Small intestine (tissue), 7 donors: ENCODE data around the gene ALDH18A1. TPM values are rescaled to one million over a fixed set of nuclear protein-coding genes. Genes with fewer than 3 reads are reported as not detected.
"Not testable (repeated sequence)": the region's sequence is repeated elsewhere in the genome, so short reads cannot be mapped to it uniquely, and the experiment has no call there.

ENCODE experiments used
- DNase-seq, 2 donors: peaks; one replicate each; pipeline versions ENCODE4 v3.0.0 to v3.0.0-alpha.2; 2013
- FAIRE-seq: peaks from 2 replicates; lab custom pipeline; 2012; peaks lifted over from hg19 to GRCh38; lab: Jason Lieb, UNC
- H3K27ac ChIP-seq, 3 donors: one replicate each; pipeline ENCODE4 v1.5.1; 2013; ENCODE audit warnings: low read length in 2 of 3, mild to moderate bottlenecking in 2 of 3, control low read depth in 1 of 3, inconsistent platforms in 1 of 3, low read depth in 1 of 3, moderate library complexity in 1 of 3
- H3K27me3 ChIP-seq, 3 donors: one replicate each; pipeline ENCODE4 v1.6.1; 2013; ENCODE audit warnings: low read length in 3 of 3, inconsistent platforms in 1 of 3; ENCODE audit not compliant: control insufficient read depth in 3 of 3, insufficient read depth in 3 of 3
- H3K36me3 ChIP-seq, 3 donors: one replicate each; pipeline ENCODE4 v1.6.1; 2013; ENCODE audit warnings: low read length in 3 of 3, inconsistent platforms in 1 of 3, low read depth in 1 of 3, mild to moderate bottlenecking in 1 of 3, moderate library complexity in 1 of 3; ENCODE audit not compliant: control insufficient read depth in 3 of 3, insufficient read depth in 2 of 3
- H3K4me1 ChIP-seq, 3 donors: one replicate each; pipeline ENCODE4 v1.6.1; 2013; ENCODE audit warnings: low read length in 2 of 3, inconsistent platforms in 1 of 3, low read depth in 1 of 3, mild to moderate bottlenecking in 1 of 3, moderate library complexity in 1 of 3; ENCODE audit not compliant: control insufficient read depth in 3 of 3, insufficient read depth in 2 of 3
- H3K4me3 ChIP-seq, 3 donors: one replicate each; pipeline ENCODE4 v1.5.1; 2013; ENCODE audit warnings: low read length in 3 of 3, control low read depth in 1 of 3, inconsistent platforms in 1 of 3, low read depth in 1 of 3, mild to moderate bottlenecking in 1 of 3, moderate library complexity in 1 of 3
- H3K9me3 ChIP-seq, 2 donors: one replicate each; pipeline ENCODE4 v1.6.1; 2013; ENCODE audit warnings: low read depth in 1 of 2, low read length in 1 of 2; ENCODE audit not compliant: control insufficient read depth in 2 of 2, insufficient read depth in 1 of 2
- WGBS, 3 donors: extraction: QIAGEN DNeasy Blood & Tissue Kit; methylation state at CpG; one replicate each; pipeline ENCODE4 v1.1.7; 2013; 5-methylcytosine and 5-hydroxymethylcytosine counted together
- polyA plus RNA-seq, 4 donors: library from polyadenylated mRNA; stranded (reverse) in 3 of 4; unstranded in 1 of 4; fragments of 200-250 nt in 3 of 4; fragments of 120-200 nt in 1 of 4; gene quantifications; one replicate each; pipeline versions ENCODE4 v1.2.1 to v1.2.3, GENCODE V29; 2013
- donor health status: healthy with polysubstance abuse.
- donor health status: control.
- donor health status: control.
- donor health status: Bipolar disorder and iron deficiency.
- donor health status: healthy.

The ALDH18A1 gene
- polyA plus RNA-seq, 4 donors, result 46.5 to 230 (median 70.6) TPM

GRCh38 chr10:95691281-95691680 lies 34.8 kb upstream of the ALDH18A1 start:
- FAIRE-seq, result no peak
- no peaks in the 10 kb centered on the region for H3K9me3 ChIP-seq
- no peak overlapping the region for H3K27ac ChIP-seq

GRCh38 chr10:95688648-95689047 lies 32.1 kb upstream of the ALDH18A1 start:
- peaks cover 3 to 10% (median 9%) of the 10 kb centered on the region in 3 donors for H3K4me1 ChIP-seq
- H3K36me3 ChIP-seq, result peaks cover 12 to 32% (median 19%) of the 10 kb centered on the region in 3 donors
- FAIRE-seq (no peak), DNase-seq (no peak)
- no peak overlapping the region for H3K4me3 ChIP-seq
- no peaks in the 10 kb centered on the region for H3K27me3 ChIP-seq
- H3K27ac ChIP-seq, result no peak overlapping the region
- no peaks in the 10 kb centered on the region for H3K9me3 ChIP-seq
- WGBS, 3 donors, result 53 to 71% (median 55%) methylated on average over 2 of the region's 2 CpGs

More at GRCh38 chr10:95691281-95691680, 34.8 kb upstream of the ALDH18A1 start:
- no peak for DNase-seq
- 89 to 96% (median 90%) methylated on average over 2 of the region's 2 CpGs for WGBS, 3 donors
- H3K4me3 ChIP-seq, result no peak overlapping the region
- no peaks in the 10 kb centered on the region for H3K27me3 ChIP-seq
- peaks cover 3 to 26% (median 14%) of the 10 kb centered on the region in 3 donors for H3K36me3 ChIP-seq
- peaks cover 3 to 10% (median 9%) of the 10 kb centered on the region in 3 donors for H3K4me1 ChIP-seq

- no peak for DNase-seq
- Histone ChIP-seq H3K36me3 (peaks cover 23 to 31% (median 23%) of the 10 kb centered on the region in 3 donors), H3K4me1 (no peaks in the 10 kb centered on the region), H3K4me3 (no peak overlapping the region), H3K27me3 (no peaks in the 10 kb centered on the region), H3K27ac (no peak overlapping the region), H3K9me3 (no peaks in the 10 kb centered on the region)
- no peak for FAIRE-seq
These were observed 27.5 kb upstream of the ALDH18A1 start for GRCh38 chr10:95683966-95684365.

- no peak for FAIRE-seq
- H3K27ac ChIP-seq, result peak overlapping the region in 1 of 3 donors; percentile 71
- H3K4me1 ChIP-seq, result peaks cover 0 to 12% (median 0%) of the 10 kb centered on the region in 3 donors
- peak; percentile 78 to 88 for DNase-seq
- no peaks in the 10 kb centered on the region for H3K27me3 ChIP-seq
- 14 to 67% (median 36%) methylated on average over 1 of the region's 1 CpG for WGBS, 3 donors
- H3K9me3 ChIP-seq, result no peaks in the 10 kb centered on the region
- H3K4me3 ChIP-seq, result no peak overlapping the region
- peaks cover 0 to 21% (median 5%) of the 10 kb centered on the region in 3 donors for H3K36me3 ChIP-seq
These were observed 19.0 kb upstream of the ALDH18A1 start for GRCh38 chr10:95675403-95676116.

- Histone ChIP-seq H3K27ac (peak overlapping the region in 1 of 3 donors; percentile 71), H3K36me3 (peaks cover 0 to 25% (median 3%) of the 10 kb centered on the region in 3 donors), H3K9me3 (no peaks in the 10 kb centered on the region), H3K4me1 (peaks cover 0 to 12% (median 0%) of the 10 kb centered on the region in 3 donors), H3K4me3 (no peak overlapping the region), H3K27me3 (no peaks in the 10 kb centered on the region)
- DNase-seq (no peak), FAIRE-seq (no peak)
- WGBS, 3 donors, result 93 to 98% (median 96%) methylated on average over 1 of the region's 1 CpG
These were observed 18.1 kb upstream of the ALDH18A1 start for GRCh38 chr10:95674643-95675042.

GRCh38 chr10:95672641-95673040 lies 16.1 kb upstream of the ALDH18A1 start:
- H3K4me3 ChIP-seq, DNase-seq, FAIRE-seq, H3K9me3 ChIP-seq, H3K27ac ChIP-seq, H3K27me3 ChIP-seq: not testable (repeated sequence)
- WGBS, 3 donors, result 97 to 99% (median 98%) methylated on average over 7 of the region's 7 CpGs
- H3K36me3 ChIP-seq, result peaks cover 0 to 21% (median 0%) of the 10 kb centered on the region in 3 donors
- peaks cover 0 to 12% (median 0%) of the 10 kb centered on the region in 3 donors for H3K4me1 ChIP-seq

GRCh38 chr10:95664543-95664942 lies 8.0 kb upstream of the ALDH18A1 start:
- FAIRE-seq (no peak), DNase-seq (no peak)
- Histone ChIP-seq H3K27ac (no peak overlapping the region), H3K4me1 (no peaks in the 10 kb centered on the region), H3K27me3 (no peaks in the 10 kb centered on the region), H3K36me3 (peaks cover 0 to 22% (median 2%) of the 10 kb centered on the region in 3 donors), H3K4me3 (no peak overlapping the region), H3K9me3 (no peaks in the 10 kb centered on the region)

- Histone ChIP-seq H3K36me3 (peaks cover 0 to 22% (median 2%) of the 10 kb centered on the region in 3 donors), H3K27me3 (no peaks in the 10 kb centered on the region), H3K9me3 (no peaks in the 10 kb centered on the region), H3K4me3 (no peak overlapping the region), H3K27ac (no peak overlapping the region), H3K4me1 (no peaks in the 10 kb centered on the region)
- FAIRE-seq (no peak), DNase-seq (no peak)
- WGBS, 3 donors, result 14 to 36% (median 25%) methylated on average over 1 of the region's 1 CpG
These were observed 7.0 kb upstream of the ALDH18A1 start for GRCh38 chr10:95663496-95663895.
